ENCODE data around the gene XRCC3.
"Not testable (repeated sequence)": the region's sequence is repeated elsewhere in the genome, so short reads cannot be mapped to it uniquely, and the experiment has no call there.

The XRCC3 gene

DNA sequence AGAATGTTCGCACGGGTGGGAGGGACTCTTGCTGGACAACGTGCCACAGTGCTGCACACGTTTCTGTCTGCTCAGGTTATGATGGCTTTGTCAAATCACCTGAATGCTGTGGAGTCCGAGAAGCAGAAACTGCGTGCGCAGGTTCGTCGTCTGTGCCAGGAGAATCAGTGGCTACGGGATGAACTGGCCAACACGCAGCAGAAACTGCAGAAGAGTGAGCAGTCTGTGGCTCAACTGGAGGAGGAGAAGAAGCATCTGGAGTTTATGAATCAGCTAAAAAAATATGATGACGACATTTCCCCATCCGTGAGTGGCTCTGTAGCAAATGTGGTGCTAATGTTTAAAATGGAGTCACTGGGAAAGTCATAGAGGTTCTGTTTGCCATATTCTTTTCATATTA is 57.8 kb downstream of the XRCC3 start:
- no peak for DNase-seq

DNA sequence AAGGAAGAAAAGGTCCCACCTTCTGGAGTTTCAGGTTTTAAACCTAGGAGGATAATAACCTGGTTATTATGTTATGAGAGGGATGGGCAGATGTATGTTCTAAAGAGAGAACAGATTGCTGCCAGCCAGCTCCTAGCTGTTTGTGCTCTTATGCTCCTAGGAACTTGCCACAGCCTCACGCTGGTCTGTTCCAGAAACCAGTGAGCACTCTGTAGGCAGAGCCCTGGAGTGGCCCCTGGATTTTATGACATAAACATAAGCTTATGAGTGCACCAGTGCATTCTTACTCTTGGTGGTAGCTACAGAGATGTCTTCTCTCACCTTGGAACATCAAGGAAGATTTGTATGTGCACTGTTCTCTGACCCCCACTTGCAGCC is 58.5 kb downstream of the XRCC3 start:
- no peak for DNase-seq

DNA sequence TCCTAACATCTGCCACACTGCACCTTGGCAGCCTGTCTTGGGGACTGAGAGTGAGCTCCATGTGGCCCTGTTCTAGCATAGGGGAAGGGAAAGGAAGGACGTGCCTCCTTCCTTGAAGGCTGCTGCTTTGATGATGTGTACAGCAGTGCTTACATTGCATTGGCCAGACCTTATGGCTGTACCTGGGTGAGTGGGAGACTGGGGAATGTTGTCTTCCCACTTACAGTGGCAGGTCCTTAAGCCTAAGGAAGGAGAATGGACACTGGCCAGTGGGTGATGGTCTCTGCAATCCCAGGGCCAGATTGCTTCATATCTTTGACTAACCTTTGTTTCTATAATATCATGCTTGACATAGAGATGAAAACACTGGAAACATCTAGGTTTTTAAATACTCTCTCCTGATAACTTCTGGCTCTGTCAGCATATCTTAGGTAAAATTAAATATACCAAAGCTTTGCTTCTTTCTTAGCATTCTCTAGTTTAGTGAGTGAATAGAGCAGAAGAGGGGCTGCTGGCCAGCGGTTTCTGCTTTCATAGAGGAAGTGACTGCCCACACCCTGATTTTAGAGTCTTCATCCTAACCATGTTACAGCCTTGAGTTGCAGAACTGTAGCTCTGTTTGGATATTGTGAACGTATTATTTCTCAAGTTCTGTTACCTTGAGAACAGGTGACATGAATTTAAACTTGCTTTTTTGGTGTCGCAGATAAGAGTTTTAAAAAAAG is 59.1 kb downstream of the XRCC3 start:
- DNase-seq, result no peak

DNA sequence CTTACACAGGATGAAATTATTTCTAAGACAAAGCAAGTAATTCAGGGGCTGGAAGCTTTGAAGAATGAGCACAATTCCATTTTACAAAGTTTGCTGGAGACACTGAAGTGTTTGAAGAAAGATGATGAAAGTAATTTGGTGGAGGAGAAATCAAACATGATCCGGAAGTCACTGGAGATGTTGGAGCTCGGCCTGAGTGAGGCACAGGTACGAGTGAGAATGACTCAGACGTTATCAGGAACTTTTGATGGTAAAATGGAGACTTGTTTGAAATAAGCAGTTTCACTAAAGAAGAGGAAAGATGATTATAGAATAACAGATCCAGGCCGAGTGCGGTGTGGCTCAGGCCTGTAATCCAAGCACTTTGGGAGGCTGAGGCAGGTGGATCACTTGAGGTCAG is 60.6 kb downstream of the XRCC3 start:
- no peak for DNase-seq

DNA sequence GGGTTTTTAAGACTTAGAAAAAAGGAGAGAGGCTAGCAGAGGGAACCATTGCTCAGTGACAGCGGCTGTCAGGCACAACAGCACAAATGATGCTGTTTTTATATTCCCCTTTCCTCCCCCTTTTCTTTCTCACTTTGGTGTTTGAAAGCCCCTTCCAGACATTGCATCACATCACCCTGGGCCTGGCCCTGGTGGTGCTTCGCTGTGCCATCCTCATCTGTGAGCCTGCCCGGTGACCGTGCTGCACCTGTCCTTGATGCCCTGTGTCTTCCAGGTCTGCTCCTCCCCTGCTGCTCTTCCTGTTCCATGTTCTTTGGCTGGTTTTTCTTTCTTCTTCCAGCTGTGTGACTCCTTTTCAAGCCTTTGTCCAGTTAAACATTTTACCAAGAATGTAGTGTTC is 61.4 kb downstream of the XRCC3 start:
- no peak for DNase-seq

DNA sequence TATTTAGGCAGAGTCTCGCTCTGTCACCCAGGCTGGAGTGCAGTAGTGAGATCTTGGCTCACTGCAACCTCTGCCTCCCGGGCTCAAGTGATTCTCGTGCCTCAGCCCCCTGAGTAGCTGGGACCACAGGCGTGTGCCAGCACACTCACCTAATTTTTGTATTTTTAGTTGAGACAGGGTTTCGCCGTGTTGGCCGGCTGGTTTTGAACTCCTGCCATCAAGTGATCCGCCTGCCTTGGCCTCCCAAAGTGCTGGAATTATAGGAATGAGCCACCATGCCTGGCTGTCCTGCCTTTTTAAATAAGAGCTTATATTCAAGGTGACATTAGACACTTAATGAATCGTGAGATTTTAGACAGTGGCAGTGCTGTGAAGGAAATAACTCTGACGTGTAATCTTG is 61.9 kb downstream of the XRCC3 start:
- not testable (repeated sequence) for DNase-seq

DNA sequence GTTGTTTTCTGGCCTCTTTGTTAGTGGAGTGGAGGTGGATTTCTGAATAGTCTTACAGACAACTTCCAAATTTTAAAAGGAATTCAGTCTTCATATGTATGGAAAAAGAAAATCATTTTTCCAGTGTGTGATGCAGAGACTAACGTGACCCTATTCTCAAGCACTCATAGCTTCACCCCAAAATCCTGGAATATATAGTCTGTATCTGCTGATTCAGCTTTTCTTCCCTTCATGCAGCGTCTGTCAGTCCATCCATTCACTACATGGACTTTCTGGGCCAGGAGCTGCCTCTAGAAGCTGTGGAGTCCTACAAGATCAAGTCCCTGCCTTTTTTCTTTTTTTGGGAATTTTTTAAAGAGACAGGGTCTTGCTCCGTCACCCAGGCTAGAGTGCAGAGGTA is 62.4 kb downstream of the XRCC3 start:
- DNase-seq, result no peak

DNA sequence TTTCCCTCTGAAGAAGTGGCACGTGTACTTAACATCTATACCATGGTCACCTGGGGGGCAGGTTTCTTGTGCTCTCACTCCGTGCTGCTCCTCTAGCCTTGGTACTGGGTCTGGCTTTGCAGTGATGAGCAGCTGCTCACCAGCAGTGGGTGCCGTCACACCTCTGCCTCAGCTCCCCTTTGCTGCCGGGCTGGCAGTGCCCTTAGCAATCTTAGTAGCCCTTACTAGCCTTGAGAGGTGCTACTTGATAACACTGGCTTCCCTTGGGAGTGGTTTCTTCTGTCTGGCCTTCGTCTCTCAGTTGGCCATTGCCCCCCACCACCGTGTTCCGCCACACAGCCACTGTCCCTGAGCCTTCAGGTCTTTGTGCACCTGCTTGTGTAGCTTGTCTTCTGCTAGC is 63.7 kb downstream of the XRCC3 start:
- no peak for DNase-seq

DNA sequence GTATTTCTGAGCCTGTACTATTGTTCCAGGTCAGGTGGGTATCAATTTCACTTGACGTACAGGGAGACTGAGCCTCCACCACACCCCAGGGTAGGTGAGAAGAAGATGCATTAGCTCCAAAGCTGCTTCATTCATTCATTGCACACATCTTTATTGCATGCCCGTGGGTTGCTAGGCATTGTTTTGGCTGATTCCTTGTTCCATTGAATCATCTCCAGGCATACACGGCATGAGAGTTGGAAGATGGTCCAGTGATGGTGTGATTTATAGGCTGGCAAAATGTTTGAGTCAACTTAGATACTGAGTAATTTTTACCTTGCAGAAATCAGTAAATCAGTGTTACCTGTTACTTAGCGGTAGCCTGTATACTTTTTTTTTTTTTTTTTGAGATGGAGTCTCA is 65.0 kb downstream of the XRCC3 start:
- DNase-seq, result no peak

DNA sequence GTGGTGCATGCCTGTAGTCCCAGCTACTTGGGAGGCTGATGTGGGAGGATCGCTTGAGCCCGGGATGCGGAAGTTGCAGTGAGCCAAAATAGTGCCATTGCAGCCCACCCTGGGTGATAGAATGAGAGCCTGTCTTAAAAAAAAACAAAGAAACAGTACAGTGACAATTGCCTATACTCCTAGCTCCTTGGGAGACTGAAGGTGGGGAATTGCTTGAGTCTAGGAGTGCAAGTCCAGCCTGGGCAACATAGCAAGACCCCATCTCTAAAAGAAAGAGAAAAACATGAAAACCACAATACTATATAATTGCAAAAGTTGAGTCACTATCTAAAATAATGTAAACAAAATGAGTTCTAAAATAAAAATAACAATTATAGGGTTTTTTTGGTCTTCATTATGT is 66.2 kb downstream of the XRCC3 start:
- no peak for DNase-seq
